K562 (cell line): Measurements from ENCODE around the gene INSL3. TPM values are rescaled to one million over a fixed set of nuclear protein-coding genes. Genes with fewer than 3 reads are reported as not detected.

Experiments
- CBFB ChIP-seq: sonication (generic); formaldehyde crosslinking; IDR thresholded peaks from 2 replicates; pipeline ENCODE4 v1.4.0; 2020; ENCODE audit warnings: mild to moderate bottlenecking, missing genetic modification reagents
- CREB3L1 ChIP-seq: fragments of 450-650 bp; IDR thresholded peaks from 2 replicates; pipeline ENCODE4 v1.6.1; 2014; ENCODE audit warnings: low read depth, mild to moderate bottlenecking, moderate library complexity, borderline replicate concordance
- ELF1 ChIP-seq: fragments of 200-800 bp; sonication (Bioruptor generic); IDR thresholded peaks from 2 replicates; pipeline ENCODE4 v1.6.1; 2016; ENCODE audit warnings: missing genetic modification characterization, missing compliant biosample characterization
- FOXA3 ChIP-seq, 2 experiments: fragments of 450-650 bp in 1 of 2; sonication (generic) in 1 of 2; formaldehyde crosslinking; IDR thresholded peaks in 1 of 2; conservative IDR thresholded peaks in 1 of 2; 2 replicates each; pipeline versions ENCODE4 v1.4.0 to v1.8.0; 2020 to 2022; ENCODE audit warnings: mild to moderate bottlenecking in 2 of 2, missing genetic modification reagents in 1 of 2
- HCFC1 ChIP-seq: IDR thresholded peaks from 2 replicates; pipeline ENCODE4 v1.6.1; 2012; ENCODE audit warnings: low read depth, low read length, improper control_type of control experiment
- MEF2A ChIP-seq: IDR thresholded peaks from 2 replicates; pipeline ENCODE4 v1.6.1; 2011; ENCODE audit warnings: low read depth, mild to moderate bottlenecking, low read length, moderate library complexity; ENCODE audit not compliant: control insufficient read depth
- MYNN ChIP-seq, 2 experiments: sonication (generic); formaldehyde crosslinking in 1 of 2; IDR thresholded peaks; 2 replicates each; pipeline versions ENCODE4 v1.5.0 to v1.6.1; 2016 to 2020; ENCODE audit warnings: antibody characterized with exemption in 1 of 2, missing genetic modification reagents in 1 of 2
- PML ChIP-seq: IDR thresholded peaks from 2 replicates; pipeline ENCODE4 v1.6.1; 2012; ENCODE audit warnings: low read length, inconsistent platforms
- SMC3 ChIP-seq: conservative IDR thresholded peaks from 2 replicates; pipeline ENCODE4 v1.6.1; 2011; ENCODE audit warnings: low read depth, low read length, improper control_type of control experiment; ENCODE audit not compliant: insufficient read depth
- SP2 ChIP-seq: IDR thresholded peaks from 2 replicates; pipeline ENCODE4 v1.6.1; 2011; ENCODE audit warnings: mild to moderate bottlenecking, low read depth, low read length, moderate library complexity; ENCODE audit not compliant: poor library complexity, severe bottlenecking; ENCODE audit errors: extremely low read depth
- WHSC1 ChIP-seq: IDR thresholded peaks from one replicate; pipeline ENCODE4 v1.6.1; 2012; ENCODE audit warnings: low read length, control low read depth, inconsistent platforms
- XRCC4 ChIP-seq: IDR thresholded peaks from one replicate; pipeline ENCODE4 v1.6.1; 2011; ENCODE audit not compliant: insufficient read depth, insufficient read length; ENCODE audit errors: extremely low read depth
- ZNF274 ChIP-seq: IDR thresholded peaks from 2 replicates; pipeline ENCODE4 v1.6.1; 2011; ENCODE audit warnings: low read depth, mild to moderate bottlenecking, low read length, moderate library complexity, borderline replicate concordance
- ZNF699 ChIP-seq: fragments of 250-450 bp; sonication (Bioruptor Pico); IDR thresholded peaks from 2 replicates; pipeline ENCODE4 v1.8.0; 2021; ENCODE audit warnings: mild to moderate bottlenecking, moderate library complexity; ENCODE audit not compliant: insufficient replicate concordance
- ZNF75A ChIP-seq: fragments of 450-650 bp; formaldehyde crosslinking; IDR thresholded peaks from 2 replicates; pipeline ENCODE4 v1.4.0; 2020; ENCODE audit warnings: mild to moderate bottlenecking
- ZNF780A ChIP-seq: fragments of 250-450 bp; sonication (Bioruptor Pico); IDR thresholded peaks from 2 replicates; pipeline ENCODE4 v1.5.0; 2021; ENCODE audit warnings: mild to moderate bottlenecking
- polyA plus RNA-seq, 8 experiments: library from polyadenylated mRNA; depleted of rRNA in 4 of 8; stranded (reverse) in 5 of 8; unstranded in 3 of 8; fragments of >200 nt; fragmentation: Nextera tagmentation in 2 of 8; fragmentation: Illumina TruSeq in 1 of 8; extraction: Ambion mirVana in 2 of 8; extraction: Trizol in 1 of 8; gene quantifications; 2 replicates each; pipeline versions ENCODE4 v1.2.1 to v1.2.3, GENCODE V29; 2011 to 2014; ENCODE audit warnings: inconsistent platforms in 1 of 8, missing spikeins in 1 of 8
- total RNA-seq, 7 experiments: library from RNA; depleted of rRNA in 6 of 7; stranded (reverse); fragments of >200 nt in 6 of 7; fragmentation: Illumina TruSeq in 2 of 7; extraction: Trizol in 2 of 7; gene quantifications; 2 replicates each; pipeline versions ENCODE4 v1.2.1 to v1.2.3, GENCODE V29; 2011 to 2021; ENCODE audit warnings: low replicate concordance in 1 of 7
- TF ChIP-seq, protein P1 (sequence below): fragments of 450-650 bp; formaldehyde crosslinking; IDR thresholded peaks from 2 replicates; pipeline ENCODE4 v1.4.0; 2020; ENCODE audit warnings: mild to moderate bottlenecking, moderate library complexity
- TF ChIP-seq, protein P2 (sequence below): fragments of 250-450 bp; sonication (Bioruptor Pico); IDR thresholded peaks from 2 replicates; pipeline ENCODE4 v1.5.1; 2021; ENCODE audit warnings: mild to moderate bottlenecking
- TF ChIP-seq, protein P3 (sequence below): fragments of 450-650 bp; IDR thresholded peaks from 2 replicates; pipeline ENCODE4 v1.6.1; 2018; ENCODE audit warnings: mild to moderate bottlenecking, low read depth; ENCODE audit not compliant: partially characterized antibody

INSL3 gene
- total and polyA plus RNA-seq, 9 of the 15 experiments (the other 6 are each of a cell fraction or from before 2014, with no cell fraction given) = not detected

DNA sequence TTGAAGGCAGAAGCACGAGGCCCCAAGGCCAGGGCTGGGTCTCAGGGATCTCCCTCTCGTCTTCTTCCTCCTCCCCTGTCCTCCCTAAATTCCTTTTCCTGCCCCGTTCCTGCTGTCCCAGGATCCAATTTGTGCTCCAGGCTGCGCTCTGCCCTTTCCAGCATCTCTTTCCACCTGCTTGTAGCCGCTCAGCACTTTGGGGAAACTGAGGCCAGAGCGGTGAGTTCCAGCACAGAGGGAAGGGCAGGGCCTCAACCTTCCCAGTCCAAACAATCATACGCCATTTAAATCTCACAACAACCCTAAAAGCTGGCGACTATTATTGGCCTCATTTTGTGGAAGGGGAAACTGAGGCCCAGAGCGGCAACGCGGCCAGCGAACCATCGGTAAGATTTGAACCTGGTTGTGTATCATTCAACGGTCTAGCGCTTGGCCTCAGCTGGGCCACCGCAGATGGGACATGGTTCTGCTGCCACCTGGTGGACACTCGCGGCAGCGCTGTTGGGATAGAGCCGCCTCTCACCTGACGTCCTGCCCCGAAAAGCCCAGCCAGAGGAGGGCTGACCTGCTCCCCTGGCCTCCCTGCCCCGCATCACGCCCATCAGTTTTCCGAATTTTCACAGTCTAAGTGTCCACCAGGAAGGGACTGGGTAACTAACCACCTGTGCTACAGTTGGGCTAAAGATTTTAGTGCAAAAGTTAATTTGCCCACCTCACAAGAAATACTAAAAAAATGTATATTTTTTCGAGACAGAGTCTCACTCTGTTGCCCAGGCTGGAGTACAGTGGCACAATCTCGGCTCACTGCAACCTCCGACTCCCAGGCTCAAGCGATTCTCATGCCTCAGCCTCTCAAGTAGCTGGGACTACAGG lies 34.2 kb upstream of the INSL3 start (continued):
- TF ChIP-seq FOXA3 (CRISPR knock-in tag; conservative IDR thresholded peaks at IDR 0.05 in 1 of 2, IDR thresholded peaks at IDR 0.05 in 1 of 2) = no peak
- TF ChIP-seq, protein P1, sequence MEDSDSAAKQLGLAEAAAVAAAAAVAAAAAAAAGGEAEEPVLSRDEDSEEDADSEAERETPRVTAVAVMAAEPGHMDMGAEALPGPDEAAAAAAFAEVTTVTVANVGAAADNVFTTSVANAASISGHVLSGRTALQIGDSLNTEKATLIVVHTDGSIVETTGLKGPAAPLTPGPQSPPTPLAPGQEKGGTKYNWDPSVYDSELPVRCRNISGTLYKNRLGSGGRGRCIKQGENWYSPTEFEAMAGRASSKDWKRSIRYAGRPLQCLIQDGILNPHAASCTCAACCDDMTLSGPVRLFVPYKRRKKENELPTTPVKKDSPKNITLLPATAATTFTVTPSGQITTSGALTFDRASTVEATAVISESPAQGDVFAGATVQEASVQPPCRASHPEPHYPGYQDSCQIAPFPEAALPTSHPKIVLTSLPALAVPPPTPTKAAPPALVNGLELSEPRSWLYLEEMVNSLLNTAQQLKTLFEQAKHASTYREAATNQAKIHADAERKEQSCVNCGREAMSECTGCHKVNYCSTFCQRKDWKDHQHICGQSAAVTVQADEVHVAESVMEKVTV (CRISPR knock-in tag) = peak; percentile 67; the same call in 1 of the 2 replicates
- no peak for TF ChIP-seq ELF1
- no peak for TF ChIP-seq MEF2A
- TF ChIP-seq, protein P2, sequence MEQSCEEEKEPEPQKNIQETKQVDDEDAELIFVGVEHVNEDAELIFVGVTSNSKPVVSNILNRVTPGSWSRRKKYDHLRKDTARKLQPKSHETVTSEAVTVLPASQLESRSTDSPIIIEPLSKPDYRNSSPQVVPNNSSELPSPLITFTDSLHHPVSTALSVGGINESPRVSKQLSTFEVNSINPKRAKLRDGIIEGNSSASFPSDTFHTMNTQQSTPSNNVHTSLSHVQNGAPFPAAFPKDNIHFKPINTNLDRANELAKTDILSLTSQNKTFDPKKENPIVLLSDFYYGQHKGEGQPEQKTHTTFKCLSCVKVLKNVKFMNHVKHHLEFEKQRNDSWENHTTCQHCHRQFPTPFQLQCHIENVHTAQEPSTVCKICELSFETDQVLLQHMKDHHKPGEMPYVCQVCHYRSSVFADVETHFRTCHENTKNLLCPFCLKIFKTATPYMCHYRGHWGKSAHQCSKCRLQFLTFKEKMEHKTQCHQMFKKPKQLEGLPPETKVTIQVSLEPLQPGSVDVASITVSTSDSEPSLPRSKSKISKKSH (CRISPR knock-in tag) = no peak
- no peak for TF ChIP-seq MYNN (IDR thresholded peaks at IDR 0.05)
- no peak for TF ChIP-seq MYNN (CRISPR knock-in tag; IDR thresholded peaks at IDR 0.05)
- no peak for TF ChIP-seq XRCC4
- TF ChIP-seq, protein P3, sequence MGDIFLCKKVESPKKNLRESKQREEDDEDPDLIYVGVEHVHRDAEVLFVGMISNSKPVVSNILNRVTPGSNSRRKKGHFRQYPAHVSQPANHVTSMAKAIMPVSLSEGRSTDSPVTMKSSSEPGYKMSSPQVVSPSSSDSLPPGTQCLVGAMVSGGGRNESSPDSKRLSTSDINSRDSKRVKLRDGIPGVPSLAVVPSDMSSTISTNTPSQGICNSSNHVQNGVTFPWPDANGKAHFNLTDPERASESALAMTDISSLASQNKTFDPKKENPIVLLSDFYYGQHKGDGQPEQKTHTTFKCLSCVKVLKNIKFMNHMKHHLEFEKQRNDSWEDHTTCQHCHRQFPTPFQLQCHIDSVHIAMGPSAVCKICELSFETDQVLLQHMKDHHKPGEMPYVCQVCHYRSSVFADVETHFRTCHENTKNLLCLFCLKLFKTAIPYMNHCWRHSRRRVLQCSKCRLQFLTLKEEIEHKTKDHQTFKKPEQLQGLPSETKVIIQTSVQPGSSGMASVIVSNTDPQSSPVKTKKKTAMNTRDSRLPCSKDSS = no peak
- TF ChIP-seq ZNF699 (CRISPR knock-in tag) = no peak
- TF ChIP-seq ZNF75A (CRISPR knock-in tag) = no peak
- TF ChIP-seq WHSC1 = no peak
- TF ChIP-seq SP2 = no peak
- TF ChIP-seq PML = no peak
- TF ChIP-seq HCFC1 = no peak
- peak; percentile 98 for TF ChIP-seq SMC3
- no peak for TF ChIP-seq CREB3L1
- peak; percentile 68; the same call in 1 of the 2 replicates for TF ChIP-seq CBFB (CRISPR knock-in tag)
- TF ChIP-seq ZNF780A (CRISPR knock-in tag) = no peak
- no peak for TF ChIP-seq ZNF274
